KOPT-K1 (cell line): ENCODE data around the gene CRABP2.

Source experiments
- H3K27ac ChIP-seq: fragments of 200-600 bp; sonication (generic); 2 replicates; pipeline ENCODE4 v1.5.1; 2016; ENCODE audit warnings: antibody characterized with exemption, mild to moderate bottlenecking, low read depth, low read length; ENCODE audit not compliant: poor library complexity, severe bottlenecking
- H3K36me3 ChIP-seq: fragments of 200-600 bp; sonication (generic); 2 replicates; pipeline ENCODE4 v1.5.1; 2017; ENCODE audit warnings: antibody characterized with exemption, mild to moderate bottlenecking, low read length, moderate library complexity; ENCODE audit not compliant: insufficient read depth
- H3K9me3 ChIP-seq: fragments of 200-600 bp; sonication (generic); 2 replicates; pipeline ENCODE4 v1.5.1; 2017; ENCODE audit warnings: antibody characterized with exemption, low read length, mild to moderate bottlenecking; ENCODE audit not compliant: insufficient read depth, poor library complexity, severe bottlenecking

Gene CRABP2

DNA sequence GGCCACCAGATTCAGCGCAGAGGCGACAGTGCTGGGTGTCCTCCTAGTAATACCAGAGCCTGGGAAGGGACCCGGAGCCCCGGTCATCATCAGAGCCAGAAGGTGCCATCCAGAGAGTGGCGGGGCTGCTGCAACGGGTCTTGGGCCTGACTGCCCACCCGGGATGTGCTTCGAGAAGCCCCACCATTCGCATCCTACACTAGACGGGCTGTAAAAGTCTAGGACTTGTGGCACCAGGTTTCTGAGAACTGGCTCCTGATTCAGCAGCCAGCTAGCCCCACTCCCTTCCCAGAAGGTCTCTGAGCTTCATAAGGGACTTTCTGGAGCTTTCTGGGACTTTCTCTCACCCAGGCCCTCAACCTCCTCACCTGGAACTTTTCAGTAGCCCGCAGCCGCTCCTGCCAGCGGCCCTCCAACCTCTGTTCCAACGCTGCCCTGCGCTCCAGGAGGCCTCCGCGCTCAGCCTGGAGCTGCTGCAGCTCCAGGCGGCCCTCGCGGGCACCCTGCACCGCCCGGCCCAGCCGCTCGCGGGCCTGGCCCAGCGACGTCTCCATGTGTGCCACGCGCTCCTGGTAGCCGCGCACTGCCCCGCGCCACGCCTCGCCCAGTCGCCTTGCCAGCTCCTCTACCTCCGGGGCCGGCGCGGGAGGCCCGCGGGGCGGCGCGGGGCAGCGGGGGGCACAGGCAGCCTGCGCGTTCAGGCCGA is 29.1 kb downstream of the CRABP2 start:
- H3K36me3 ChIP-seq: no peaks in the 10 kb centered on the region
- no peak overlapping the region for H3K27ac ChIP-seq
- no peaks in the 10 kb centered on the region for H3K9me3 ChIP-seq

DNA sequence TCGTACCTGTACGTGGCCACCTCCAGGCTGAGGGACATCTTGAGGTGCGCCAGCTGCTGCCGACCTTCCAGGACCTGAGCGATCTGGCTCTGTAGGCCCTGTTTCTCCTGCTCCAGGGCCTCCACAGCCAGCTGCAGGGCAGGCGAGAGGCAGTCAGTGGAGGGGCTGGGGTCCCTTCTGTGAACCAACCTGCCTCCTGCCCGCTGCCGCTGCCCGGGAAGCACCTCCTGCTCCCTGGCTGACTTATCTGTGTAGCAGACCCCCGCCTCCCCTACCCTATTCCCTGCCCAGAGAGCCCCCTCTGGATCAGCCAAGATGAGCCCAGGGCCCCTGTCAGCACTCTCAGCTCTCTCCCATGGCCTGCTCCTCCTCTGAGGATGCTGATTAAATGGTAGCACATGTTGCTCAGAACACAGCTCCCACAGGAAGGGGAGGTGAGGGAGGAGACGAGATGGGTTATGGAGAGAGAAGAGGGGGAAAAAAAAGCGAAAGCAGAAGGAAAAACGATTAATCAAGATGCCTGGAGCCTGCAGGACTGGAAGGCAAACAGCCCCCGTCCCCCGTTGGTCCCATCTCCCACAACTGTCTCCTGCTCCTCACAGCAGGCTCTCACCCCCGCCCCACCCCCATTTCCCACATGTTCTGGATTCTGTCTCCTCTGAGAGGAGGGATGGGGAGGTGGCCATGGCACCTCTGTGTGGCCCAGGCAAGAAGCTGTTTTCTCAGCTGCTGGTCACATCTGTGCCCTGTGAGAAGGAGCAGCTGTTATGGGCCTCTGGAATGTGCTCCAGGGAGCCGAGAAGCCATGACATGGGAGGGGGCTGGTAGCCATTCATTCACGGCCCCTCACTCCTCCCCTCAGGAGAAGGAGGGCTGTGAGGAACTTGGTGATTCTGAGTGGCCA is 29.9 kb downstream of the CRABP2 start:
- H3K9me3 ChIP-seq: no peaks in the 10 kb centered on the region
- no peaks in the 10 kb centered on the region for H3K36me3 ChIP-seq
- no peak overlapping the region for H3K27ac ChIP-seq

DNA sequence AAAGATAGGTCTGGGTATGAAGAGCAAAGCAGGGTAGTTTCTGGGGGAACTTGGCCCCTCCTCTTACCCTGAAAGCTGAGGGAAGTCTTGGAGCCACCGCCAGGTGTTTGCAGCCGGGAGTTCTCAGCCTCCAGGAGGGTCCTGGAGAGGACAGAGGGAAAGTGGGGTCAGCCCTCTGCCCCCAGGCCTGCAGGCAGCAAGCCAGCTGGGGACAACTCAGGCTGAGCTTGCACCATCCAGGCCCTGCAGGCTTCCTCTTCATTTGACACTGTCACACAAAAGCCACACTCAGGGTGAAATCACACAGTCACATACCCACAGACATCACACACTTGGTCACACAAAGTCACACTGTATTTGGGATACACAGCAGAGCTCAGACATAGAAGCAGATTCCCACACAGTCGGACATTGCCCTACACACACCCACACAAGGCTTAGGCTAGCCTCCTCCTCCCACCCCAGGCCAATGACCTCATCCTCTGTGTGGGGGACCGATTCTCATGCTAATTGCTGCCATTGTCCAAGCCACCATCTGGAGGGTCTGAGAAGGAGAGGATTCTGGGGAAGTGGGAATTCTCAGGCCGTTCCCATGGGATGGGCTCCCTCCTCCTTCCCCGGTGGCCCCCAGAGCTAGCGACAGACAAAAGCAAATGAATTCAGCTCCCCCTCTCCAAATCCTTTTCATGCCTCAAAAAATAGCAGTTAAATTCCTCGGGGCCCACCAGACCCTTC is 31.8 kb downstream of the CRABP2 start:
- no peaks in the 10 kb centered on the region for H3K36me3 ChIP-seq
- H3K9me3 ChIP-seq: no peaks in the 10 kb centered on the region
- no peak overlapping the region for H3K27ac ChIP-seq

DNA sequence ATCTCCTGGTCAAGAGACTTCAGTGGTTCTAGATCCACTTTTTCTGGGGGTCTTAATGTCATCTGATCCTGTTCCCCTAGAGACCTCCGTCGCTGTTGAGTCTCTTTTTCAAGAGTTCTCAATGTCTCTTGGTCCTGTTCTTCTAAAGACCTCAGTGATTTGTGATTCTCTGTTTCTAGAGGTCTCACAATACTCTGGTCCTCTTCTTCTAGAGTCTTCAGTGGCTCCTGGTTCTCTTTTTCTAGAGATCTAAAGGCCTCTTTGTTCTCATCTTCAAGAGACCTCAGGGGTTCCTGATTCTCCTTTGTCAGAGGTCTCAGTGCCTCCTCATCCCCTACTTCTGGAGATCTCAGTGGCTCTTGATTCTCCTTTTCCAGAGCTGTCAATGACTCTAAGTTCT is 33.6 kb downstream of the CRABP2 start:
- H3K9me3 ChIP-seq: no peaks in the 10 kb centered on the region
- no peaks in the 10 kb centered on the region for H3K36me3 ChIP-seq
- H3K27ac ChIP-seq: no peak overlapping the region

DNA sequence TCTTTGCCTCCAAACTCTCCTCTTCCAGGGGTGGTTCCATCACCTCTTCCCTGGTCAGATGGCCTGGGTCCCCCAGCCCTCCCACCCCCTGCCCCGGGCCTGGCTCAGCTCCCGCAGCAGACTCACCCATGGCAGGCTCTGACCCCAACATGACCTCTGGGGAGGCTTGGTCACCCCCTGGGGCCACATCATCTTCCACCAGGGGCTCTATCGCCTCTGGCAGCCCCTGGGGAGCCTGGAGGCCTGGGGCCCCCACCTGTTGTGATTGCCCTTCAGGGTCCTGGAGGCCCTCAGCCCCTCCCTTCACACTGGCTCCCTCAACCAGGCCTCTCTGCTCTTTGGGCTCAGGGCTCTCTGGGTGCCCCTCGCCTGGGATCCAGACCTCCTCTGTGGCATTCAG is 34.6 kb downstream of the CRABP2 start:
- no peak overlapping the region for H3K27ac ChIP-seq
- no peaks in the 10 kb centered on the region for H3K36me3 ChIP-seq
- H3K9me3 ChIP-seq: no peaks in the 10 kb centered on the region

DNA sequence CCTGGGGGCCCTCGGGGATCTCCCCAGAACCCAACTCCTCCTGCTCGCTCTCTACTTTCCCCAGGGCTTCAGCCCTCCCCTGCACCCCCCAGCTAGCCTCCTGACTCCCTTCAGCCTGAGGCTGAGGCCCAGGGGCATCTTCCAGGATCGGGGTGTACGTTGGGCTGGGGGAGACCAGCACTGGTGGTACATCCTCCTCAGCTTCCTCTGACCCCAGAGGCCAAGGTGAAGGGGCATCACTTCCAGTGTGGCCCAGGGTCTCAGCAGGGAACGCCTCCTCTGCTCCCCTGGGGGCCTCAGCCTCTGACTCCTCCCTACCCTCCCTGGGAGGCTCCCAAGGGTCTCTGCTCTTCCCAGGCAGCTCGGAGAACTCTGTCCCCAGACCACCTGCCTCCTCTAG is 35.0 kb downstream of the CRABP2 start:
- Histone ChIP-seq H3K36me3 (no peaks in the 10 kb centered on the region), H3K27ac (no peak overlapping the region), H3K9me3 (no peaks in the 10 kb centered on the region)

DNA sequence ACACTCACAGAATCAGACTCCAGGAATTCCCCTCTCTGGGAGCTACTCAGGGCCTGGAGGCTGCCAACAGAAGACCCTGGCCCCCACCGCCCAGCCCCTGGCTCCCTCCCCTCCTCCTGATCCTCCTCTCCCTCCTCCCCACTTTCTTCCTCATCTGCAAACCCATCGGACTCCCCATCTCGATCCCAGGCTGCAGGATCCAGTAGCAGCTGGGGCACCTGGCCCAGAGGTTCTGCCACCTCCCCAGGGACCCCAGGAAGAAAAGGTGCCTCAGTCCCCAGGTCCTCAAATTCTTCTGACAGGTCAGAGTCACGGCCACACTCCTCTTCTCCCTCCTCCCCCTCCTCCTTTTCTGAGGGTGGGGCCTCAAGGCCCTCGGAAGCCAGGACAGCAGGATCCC is 35.6 kb downstream of the CRABP2 start:
- Histone ChIP-seq H3K36me3 (no peaks in the 10 kb centered on the region), H3K27ac (no peak overlapping the region), H3K9me3 (no peaks in the 10 kb centered on the region)

DNA sequence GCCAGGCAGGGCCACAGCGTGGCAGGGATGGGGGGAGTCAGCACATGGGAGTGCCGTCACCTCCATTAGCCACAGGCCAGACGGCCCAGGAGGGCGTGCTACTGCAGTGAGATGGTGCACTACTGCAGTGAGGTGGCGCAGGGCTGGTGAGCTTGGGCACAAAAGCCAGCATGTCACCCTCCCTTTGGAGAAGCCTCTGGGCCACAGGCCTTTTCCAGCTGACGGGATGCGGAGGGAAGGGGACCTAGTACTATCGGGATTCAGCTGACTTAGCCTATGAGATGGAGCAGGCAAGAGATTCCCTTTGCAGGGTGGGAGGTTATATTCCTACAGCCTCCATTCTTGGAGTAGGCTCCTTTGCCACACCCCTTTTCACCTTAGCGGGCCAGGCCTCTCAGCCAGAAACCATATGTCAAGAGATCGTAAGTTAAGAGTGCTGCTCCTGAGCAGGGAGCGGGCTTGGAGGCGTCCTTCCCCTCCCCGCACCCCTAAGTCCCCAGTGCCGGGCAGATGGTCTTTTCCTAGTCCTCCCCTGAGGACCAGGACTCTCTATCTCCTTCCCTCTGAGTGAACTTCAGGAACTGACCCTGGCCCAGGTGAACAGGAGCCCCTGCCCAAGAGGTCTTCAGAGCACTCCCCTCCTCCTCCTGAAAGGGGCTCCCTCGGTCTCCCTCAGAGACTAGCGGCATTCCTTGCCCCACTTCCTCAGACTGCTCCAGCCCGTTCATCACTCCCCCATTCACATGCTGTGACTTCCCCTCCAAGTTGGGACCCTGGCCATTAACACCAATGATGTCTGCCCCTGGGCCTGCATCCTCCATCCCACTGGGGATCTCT is 36.4 kb downstream of the CRABP2 start:
- H3K27ac ChIP-seq: no peak overlapping the region
- no peaks in the 10 kb centered on the region for H3K36me3 ChIP-seq
- no peaks in the 10 kb centered on the region for H3K9me3 ChIP-seq

DNA sequence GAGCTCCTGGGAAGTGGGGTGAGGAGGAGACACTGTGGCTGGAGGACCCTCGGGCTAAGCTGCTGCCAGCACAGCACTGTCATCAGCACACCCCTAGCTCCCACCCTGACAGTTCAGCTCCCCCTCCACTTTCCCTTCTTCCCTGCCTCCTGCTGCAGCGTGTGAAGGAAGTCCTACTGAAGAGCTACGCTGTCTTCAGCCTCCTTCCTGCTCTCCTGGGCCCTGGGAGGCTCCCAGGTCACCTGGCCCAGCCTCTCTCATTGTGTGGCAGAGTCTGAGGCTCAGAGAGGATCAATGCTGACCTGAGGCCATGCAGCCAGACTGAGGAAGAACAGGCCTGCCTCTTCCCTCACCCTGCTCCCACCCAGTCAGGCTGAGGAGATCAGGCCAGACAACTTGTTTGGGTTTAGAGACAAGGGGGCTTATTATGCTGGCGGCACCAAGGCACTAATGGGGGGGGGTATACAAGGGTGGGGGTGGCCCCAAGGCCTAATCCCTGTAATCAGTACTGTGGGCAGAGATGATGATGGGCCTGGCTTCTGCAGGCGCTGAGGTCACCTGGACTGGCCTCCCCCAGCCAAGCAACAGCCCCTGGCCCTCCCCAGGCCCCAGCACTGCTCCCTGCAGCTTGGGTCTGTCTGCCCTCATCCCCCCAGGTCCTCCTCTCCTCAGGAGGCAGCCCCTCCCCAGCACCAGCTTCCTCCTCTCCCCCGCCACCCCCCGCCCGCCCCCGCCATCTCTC is 37.2 kb downstream of the CRABP2 start:
- Histone ChIP-seq H3K9me3 (no peaks in the 10 kb centered on the region), H3K36me3 (no peaks in the 10 kb centered on the region), H3K27ac (no peak overlapping the region)

DNA sequence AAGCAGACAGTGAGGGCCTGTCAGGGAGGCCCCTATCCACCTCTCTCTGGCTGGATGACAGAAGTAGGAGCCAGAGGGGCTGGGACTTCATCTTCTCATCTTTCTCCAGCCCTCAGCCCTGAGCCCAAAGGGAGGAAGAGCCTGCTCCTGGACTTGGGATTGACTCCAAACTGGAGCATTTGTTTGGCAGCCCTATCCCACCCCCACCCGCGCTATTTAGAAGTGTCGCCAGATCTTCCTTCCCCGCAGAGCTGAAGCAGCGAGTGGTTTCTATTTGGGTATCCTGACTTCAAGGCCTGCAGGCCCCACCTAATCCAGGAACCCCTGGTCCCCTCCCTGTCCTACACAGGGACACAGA is 37.8 kb downstream of the CRABP2 start:
- Histone ChIP-seq H3K36me3 (no peaks in the 10 kb centered on the region), H3K27ac (no peak overlapping the region), H3K9me3 (no peaks in the 10 kb centered on the region)

DNA sequence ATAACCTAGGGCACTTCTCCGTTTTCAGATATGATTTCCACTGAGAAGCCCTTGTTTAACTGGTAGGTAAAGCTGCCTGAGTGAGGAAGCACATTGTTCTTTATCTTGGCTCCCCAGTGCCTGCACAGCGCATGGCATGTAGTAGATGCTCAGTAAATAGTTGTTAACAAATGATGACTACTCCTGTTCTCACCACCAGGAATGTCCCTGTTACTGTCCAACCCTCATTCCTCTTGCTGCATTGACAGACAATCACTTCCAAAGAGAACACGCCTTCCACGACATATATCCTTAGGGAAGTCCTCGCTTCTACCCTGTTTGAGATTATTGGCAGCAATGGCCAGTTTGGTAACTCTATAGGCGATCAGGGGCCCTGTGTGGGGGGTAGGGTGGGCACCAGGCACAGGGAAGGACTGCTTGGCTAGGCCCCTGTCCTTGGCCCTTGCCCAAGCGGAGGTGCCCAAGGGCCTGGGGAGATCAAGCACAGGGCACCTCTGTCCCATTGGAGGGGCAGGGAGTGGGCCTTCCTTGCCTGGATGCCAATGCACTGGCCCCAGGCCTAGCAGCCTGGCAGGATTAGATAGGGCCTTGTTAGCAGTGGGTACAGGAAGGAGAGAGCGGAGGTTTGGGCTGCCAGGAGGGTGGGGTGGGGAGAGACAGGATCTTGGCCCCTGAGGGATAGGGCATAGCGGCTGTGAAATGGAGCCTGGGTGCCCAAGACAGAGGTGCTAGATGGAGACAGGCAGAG is 38.3 kb downstream of the CRABP2 start:
- Histone ChIP-seq H3K27ac (no peak overlapping the region), H3K36me3 (no peaks in the 10 kb centered on the region)

DNA sequence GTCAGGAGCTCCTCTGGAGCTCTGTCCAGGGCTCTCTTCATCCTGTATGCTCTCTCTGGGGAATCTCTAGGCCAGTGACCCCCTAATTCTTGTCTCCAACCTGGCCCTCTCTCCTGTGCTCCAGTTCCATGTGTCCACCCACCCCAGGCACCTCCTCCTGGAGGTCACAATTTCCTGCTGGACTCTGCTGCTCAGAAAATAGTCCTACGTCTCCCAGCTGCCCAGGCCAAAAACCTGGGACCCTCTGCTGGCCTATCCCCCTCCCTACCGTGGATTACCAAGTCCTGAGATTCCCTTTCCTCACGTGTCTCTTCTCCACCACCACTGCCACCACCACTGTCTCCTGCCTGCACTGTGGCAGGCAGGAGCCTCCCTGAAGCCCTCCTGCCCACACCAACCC is 39.8 kb downstream of the CRABP2 start:
- no peaks in the 10 kb centered on the region for H3K36me3 ChIP-seq
- no peak overlapping the region for H3K27ac ChIP-seq
- H3K9me3 ChIP-seq: no peaks in the 10 kb centered on the region

More for the DNA sequence above, 38.3 kb downstream of the CRABP2 start:
- H3K9me3 ChIP-seq: no peaks in the 10 kb centered on the region

DNA sequence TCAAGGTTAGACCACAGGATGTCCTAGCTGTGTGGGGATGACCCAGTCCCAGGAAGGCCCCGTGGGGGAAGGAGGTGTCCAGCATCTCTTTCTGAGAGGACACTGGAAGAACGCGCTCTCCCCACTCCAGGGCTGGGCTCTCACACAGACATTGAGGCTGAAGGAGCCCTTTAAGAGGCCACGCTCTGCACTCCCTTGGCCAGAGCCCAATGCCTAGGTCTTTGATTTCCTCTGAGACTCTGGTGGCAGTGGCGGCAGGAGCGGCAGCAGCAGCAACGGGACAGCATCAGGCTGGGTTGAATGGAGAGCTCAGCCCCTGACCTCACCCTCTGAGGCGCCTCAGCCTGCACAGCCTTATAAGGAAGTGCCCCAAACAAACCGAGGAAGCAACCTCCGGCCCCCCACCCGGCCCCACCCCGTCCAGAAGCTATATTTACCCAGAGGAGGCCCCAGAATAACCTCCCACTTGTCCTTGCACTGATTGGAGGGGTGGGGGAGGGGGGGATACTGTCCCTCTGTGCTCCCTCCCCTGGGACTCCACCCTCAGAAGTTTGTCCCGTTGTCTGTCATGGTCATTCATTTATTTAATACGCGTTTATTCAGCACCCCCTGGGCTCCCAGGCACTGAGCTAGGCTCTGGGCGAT is 40.5 kb downstream of the CRABP2 start:
- no peak overlapping the region for H3K27ac ChIP-seq
- no peaks in the 10 kb centered on the region for H3K9me3 ChIP-seq
- no peaks in the 10 kb centered on the region for H3K36me3 ChIP-seq
